GDM1 (cell line): Measurements from ENCODE around the gene KLF3.
"Not testable (repeated sequence)": the region's sequence is repeated elsewhere in the genome, so short reads cannot be mapped to it uniquely, and the experiment has no call there.

Source experiments
- DNase-seq: peaks from one replicate; lab custom pipeline; 2025; lab: John Stamatoyannopoulos, UW

KLF3 gene

DNA sequence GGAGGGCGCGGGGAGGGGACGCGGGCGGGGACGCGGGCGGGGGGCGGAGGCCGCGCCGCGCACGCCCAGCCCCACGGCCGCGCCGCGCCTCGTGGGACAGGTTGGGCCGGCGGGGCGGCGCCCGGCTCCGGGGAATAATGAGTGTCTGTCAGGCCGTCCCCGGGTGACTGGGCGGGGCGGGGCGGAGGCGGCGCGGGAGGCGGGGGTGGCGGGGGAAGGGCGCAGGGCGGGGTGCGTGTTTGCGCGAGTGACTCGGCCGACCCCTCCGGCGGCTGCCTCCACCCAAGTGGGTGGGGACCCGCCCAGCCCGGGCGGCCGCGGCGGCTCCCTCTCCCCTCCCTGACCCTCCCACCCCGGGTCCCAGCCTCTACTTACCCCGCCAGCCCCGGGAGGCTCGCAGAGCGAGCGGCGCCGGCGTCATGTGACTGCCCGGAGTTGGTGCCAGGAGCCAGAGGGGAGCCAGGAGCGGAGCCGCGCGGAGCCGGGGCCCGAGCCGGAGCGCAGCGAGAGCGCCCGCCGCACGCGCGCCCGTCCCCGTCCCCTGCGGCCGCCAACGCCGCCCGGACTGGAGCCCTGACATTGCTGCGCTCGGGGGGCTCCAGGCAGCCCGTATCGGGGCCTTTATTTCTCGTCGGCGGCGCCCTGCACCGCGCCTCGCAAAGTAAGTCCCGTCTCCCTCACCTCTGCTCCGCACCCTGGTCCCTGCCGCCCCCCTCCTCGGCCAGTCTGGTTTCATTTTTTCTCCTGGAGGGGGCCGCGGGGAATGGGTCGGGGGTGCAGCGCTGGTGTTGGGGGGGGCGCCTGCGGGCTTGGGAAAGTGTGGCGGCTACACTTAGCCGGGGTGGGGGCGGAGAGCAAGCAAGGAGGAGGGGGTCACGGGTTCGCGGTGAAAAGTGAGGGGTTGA, at the start of gene KLF3:
Gene KLF3, plus strand, starts transcription at position 399 of the 905 bp plus-strand sequence. CDS start 16,427 bp downstream, outside the sequence.
- DNase-seq = peak; percentile 90

GRCh38 chr4:38614231-38614630, 49.8 kb upstream of the KLF3 start:
- no peak for DNase-seq

DNA sequence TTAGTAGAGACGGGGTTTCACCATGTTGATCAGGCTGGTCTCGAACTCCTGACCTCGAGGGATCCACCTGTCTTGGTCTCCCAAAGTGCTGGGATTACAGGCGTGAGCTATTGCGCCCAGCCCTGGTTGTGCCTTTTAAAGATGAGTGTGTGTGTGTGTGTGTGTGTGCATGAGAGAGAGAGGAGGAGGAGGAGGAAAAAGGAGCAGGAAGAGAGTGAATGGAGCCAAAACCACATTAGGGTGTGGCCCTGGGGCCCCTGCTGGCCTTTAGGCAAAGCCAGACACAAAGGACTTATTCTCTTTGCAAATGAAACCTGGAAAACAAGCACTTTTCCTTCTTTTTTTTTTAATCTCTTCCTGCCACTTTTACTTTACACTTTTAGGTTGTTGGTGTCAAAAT, 48.2 kb upstream of the KLF3 start:
- no peak for DNase-seq

DNA sequence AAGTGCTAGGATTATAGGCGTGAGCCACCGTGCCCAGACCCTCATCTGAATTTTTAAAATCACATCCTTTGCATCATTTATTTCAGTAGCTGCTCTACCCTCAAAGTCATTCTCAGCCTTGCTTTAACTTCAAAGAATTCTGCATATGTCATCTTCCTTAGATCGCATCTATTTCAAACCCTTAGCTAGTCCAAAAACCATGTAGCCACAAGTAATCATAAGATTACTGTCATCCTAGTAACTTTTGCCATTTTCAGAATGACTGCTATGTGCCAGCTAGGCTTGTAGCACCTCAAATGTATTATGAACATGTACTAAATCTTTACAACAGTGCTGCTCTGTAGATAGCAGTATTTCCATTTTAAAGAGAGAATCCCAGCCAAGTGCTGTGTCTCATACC, 45.5 kb upstream of the KLF3 start:
- no peak for DNase-seq

DNA sequence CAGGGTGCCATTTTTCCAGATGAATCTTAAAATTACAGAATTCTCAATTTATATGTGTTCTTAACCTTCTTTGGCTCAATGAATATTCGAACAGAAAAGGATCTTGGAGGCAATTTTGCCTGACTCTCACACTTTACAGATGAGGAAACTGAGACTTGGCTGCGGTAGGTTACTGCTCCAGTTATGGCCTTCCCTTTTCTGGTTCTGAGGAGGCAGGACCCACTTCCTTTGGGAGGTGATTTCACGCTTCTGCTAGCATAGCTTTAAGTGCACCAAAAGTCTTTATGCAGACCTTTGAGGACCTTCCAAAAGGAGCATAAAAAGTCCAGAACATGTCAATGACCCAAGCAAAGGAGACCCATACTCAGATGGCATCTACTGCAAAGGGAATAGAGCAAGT, 44.7 kb upstream of the KLF3 start:
- no peak for DNase-seq

DNA sequence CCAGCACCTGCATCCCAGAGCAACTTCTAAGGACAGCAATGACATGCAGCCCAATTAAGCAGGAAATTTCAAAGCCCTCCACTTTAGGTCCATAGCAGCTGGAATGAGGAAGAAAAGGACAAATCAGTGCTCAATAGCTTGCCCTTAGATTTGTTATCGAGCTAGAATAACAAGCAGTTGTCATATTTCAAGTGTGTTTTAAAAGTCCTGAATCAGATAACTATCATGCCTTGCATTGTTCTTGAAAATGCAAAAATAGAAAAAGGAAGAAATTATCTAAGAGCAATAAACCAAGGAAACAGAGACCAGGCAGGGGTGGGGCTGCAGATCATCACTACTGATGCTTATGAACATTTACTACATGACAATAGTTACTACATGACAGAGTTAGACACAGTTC, 43.9 kb upstream of the KLF3 start:
- no peak for DNase-seq

- DNase-seq = no peak
Measured at GRCh38 chr4:38620527-38621027, 43.4 kb upstream of the KLF3 start.

GRCh38 chr4:38621028-38621684, 42.8 kb upstream of the KLF3 start:
- no peak for DNase-seq

DNA sequence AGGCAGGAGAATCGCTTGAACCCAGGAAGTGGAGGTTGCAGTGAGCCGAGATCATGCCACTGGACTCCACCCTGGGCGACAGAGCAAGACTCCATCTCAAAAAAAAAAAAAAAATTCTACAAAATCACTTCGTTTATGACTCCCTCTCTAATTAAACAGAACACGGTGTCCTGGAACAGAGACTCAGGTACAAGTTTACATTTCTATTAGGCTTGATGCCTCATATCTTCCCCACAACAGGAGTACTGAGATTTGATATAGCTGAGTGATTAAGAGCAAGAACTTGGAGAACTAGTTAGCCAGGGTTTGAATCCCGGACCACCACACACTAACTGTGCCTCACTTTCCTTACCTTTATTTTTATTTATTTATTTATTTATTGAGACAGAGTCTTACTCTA, 42.2 kb upstream of the KLF3 start:
- no peak for DNase-seq

DNA sequence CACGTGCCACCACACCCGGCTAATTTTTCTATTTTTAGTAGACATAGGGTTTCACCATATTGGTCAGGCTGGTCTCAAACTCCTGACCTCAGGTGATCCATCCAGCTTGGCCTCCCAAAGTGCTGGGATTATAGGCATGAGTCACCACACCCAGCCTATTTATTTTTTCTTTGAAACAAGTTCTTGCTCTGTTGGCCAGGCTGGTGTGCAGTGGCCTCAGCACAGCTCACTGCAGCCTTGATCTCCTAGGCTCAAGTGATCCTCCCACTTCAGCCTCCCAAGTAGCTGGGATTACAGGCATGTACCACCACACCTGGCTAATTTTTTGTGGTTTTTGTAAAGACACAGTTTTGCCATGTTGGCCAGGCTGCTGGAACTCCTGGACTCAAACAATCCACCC, 41.7 kb upstream of the KLF3 start:
- not testable (repeated sequence) for DNase-seq

DNA sequence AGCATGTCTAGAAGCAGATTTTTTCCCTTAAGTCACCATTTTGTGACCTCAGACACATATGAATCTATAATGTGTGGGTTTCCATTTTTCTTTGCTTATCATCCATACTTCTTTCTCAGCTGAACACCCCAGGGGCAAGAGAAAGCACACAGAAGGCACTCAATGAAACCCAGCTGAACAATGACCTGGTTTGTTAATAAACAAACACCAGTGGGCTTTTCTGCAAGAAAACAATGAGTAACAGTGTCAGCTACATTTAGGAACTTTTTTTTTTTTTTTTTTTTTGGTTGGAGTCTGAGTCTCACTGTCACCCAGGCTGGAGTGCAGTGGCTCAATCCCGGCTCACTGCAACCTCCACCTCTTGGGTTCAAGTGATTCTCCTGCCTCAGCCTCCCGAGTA, 40.7 kb upstream of the KLF3 start:
- no peak for DNase-seq

DNA sequence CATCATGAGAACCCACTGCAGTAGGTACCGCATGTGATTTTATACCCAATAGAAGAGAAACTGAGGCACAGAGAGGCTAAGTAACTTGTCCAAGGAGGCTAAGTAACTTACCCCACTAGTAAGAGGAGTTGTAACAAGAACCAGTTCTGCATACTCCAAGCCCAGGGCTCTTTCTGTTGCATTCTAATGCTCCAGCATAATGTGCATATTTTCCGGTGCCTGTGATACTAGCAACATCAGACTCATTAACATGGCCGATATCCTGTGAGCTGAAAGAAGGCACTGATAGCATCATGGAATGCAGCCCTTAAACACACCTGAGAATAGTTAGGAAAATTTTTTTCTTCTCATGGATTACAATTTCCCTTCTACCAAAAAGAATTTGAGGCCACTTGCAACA, 39.7 kb upstream of the KLF3 start:
- DNase-seq = no peak

DNA sequence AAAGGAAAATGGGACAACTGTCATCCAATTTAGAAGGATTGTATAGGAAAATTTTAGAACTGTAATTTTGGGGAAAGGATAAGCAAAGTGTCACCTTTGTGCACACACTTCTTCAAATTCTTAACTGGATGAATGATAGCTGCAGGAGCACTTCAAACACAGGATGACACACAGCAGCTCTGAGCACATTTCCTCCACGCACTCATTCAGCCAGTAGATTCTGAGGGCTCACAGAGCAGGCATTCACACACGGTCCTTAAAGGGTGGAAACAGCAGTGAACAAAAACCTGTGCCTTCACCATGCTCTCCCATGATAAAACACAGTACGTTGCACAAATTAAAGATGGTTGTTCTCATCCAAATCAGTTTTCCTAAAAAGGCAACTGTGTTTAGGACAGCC, 38.5 kb upstream of the KLF3 start:
- no peak for DNase-seq

- DNase-seq = not testable (repeated sequence)
Measured at GRCh38 chr4:38626901-38627444, 37.0 kb upstream of the KLF3 start.

GRCh38 chr4:38630519-38630918, 33.5 kb upstream of the KLF3 start:
- DNase-seq = no peak

DNA sequence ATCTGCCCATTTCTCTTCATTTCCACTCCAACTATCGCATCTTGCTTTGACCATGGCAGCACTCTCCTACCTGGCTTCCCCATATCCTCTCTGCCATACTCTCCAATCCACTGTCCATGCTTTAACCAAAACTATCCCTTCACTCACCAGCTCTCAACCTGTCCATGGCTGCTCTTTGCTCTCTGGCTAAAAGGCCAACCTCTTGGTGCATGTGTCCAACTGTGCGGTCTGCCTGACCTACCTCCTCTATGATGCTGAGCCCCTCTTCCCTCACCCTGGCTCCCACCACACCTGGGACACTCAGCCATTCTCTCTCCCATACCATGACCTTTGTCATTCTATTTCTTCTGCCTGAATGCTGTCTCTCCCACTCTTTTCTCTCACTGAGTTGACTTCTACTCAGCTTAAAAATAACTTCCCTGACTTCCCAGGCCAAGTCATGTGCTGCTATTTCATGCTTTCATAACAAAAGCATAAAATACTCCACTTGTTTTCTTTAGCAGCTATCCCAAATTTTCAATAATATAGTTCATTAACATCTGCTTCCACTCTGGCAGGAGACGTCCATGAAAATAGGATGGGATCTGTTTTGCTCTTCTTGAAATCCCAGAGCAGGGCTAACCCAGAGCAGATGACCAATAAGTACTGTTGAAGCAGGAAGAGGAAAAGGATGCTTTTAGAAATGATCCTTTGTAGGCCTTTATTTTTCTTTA, 29.8 kb upstream of the KLF3 start:
- DNase-seq = no peak

DNA sequence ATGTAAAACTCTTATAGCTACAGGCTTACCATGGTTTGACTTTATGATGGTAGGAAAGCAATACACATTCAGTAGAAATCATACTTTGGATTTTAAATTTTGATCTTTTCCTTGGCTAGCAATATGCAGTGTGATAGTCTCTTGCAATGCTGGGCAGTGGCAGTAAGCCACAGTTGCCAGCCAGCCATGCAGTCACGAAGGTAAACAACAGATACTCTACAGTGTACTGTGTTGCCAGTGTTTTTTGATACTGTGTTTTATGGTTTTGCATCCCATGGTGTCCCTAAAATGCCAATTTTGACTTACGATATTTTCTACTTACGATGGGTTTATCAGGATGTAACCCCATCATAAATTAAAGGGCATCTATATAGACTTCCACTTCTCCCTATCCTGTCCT, 24.8 kb upstream of the KLF3 start:
- DNase-seq = no peak

- no peak for DNase-seq
Measured at GRCh38 chr4:38641811-38642210, 22.2 kb upstream of the KLF3 start.

- DNase-seq = no peak
Measured at GRCh38 chr4:38644201-38644600, 19.8 kb upstream of the KLF3 start.

DNA sequence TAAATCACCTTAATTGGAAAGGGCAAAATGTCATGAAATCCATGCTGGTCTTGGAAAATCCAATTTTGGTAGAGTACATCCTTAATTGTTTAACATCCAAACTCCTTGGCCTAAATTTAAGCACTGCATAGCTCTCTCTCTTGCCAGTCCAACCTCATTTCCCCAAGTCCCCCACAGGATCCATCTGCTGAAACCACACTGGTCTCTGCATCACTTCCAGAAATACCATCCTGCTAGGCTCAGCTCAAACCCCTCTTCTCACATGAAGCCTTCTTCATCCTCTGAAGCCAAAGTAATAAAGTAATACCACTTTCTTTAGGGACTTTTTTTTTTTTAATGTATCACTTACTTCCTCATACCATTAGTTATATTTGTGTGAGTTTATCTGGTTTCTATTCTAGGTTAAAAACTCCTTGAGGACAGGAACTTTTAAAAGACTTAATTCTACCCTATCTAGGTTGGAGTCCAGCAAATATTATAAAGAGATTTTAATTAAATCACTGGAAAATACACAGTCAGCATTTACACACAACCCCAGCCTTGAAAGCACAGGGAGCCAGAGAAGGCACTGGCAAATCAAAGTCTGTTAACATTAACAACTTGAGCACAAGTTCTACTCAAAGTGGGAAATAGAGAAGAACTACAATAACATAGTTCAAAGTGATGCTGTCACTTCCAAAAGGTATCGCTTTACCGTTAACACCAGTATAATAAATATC, 16.7 kb upstream of the KLF3 start:
- DNase-seq = peak; percentile 58

DNA sequence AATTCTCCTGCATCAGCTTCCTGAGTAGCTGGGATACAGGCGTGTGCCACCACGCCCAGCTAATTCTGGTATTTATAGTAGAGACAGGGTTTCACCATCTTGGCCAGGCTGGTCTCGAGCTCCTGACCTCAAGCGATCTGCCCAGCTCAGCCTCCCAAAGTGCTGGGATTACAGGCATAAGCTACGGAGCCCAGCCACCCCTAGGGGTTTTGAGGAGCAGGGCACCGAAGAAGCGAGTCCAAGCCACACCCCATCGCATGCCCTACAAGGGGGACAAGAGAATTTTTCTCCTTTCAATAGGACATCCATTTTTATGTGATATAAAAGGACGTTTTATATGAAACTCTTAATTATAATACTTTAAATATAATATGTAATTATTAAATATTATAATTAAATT, 13.9 kb upstream of the KLF3 start:
- DNase-seq = no peak

DNA sequence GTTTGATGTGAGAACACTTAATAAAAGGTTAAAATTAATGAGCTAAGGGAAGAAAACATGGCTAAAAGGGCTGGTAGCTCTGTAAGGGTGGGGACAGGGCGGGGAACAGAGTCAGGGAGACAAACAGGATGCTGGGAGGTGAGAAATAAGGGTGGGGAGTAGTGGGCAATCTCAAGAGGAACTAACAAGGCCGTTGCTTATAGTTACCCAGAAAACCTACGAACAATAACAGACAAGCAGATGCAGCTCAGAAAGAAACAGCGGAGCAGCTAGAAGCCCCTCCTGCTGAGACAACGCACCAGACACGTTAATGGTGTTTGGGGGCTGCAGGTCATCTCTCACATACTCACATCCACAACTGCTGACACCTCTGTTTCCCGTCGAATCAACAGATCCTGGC, 9.7 kb upstream of the KLF3 start:
- DNase-seq = no peak
